DOHH2 (cell line): Measurements from ENCODE around the gene SSB.

Source experiments
- CTCF ChIP-seq: fragments of 200-600 bp; sonication (generic); IDR thresholded peaks from one replicate; pipeline ENCODE4 v1.5.1; 2014; ENCODE audit warnings: antibody characterized with exemption, mild to moderate bottlenecking, low read depth, low read length; ENCODE audit not compliant: poor library complexity, severe bottlenecking
- EZH2phosphoT487 ChIP-seq: fragments of 200-600 bp; sonication (generic); IDR thresholded peaks from 2 replicates; pipeline ENCODE4 v1.6.1; 2017; ENCODE audit warnings: borderline replicate concordance, mild to moderate bottlenecking, antibody characterized with exemption, low read length, moderate library complexity, mixed read lengths

- TF ChIP-seq CTCF (no peak), EZH2phosphoT487 (no peak)
Observed at GRCh38 chr2:169798718-169799592, at the start of gene SSB.
